ENCODE data around the gene BAIAP2. TPM values are rescaled to one million over a fixed set of nuclear protein-coding genes. Genes with fewer than 3 reads are reported as not detected.

The BAIAP2 gene
- polyA plus RNA-seq, 6 donors from 2014 or later = 0.19 to 6.1 (median 0.79) TPM

- peaks cover 0 to 12% (median 4%) of the 10 kb centered on the region in 3 donors for H3K4me1 Mint-ChIP-seq
- ATAC-seq (ENCODE audit: low read depth in 2 of 2) (no peak), DNase-seq (no peak)
- H3K9me3 Mint-ChIP-seq = no peaks in the 10 kb centered on the region
- no peak overlapping the region for H3K27ac Mint-ChIP-seq
- no peaks in the 10 kb centered on the region for H3K36me3 Mint-ChIP-seq
- peaks cover 4 to 31% (median 7%) of the 10 kb centered on the region in 3 donors for H3K27me3 Mint-ChIP-seq
- no peak overlapping the region for H3K4me3 Mint-ChIP-seq
These were observed 11.9 kb downstream of the BAIAP2 start for GRCh38 chr17:81046770-81047359.

- H3K27ac Mint-ChIP-seq = peak overlapping the region in 3 of 6 donors; percentile 42 to 50 (median 44)
- no peak for DNase-seq
- no peaks in the 10 kb centered on the region for H3K9me3 Mint-ChIP-seq
- no peaks in the 10 kb centered on the region for H3K36me3 Mint-ChIP-seq
- peak overlapping the region in 1 of 8 donors; percentile 33 for H3K4me3 Mint-ChIP-seq
- H3K4me1 Mint-ChIP-seq = peaks cover 0 to 12% (median 4%) of the 10 kb centered on the region in 3 donors
- H3K27me3 Mint-ChIP-seq = peaks cover 4 to 31% (median 7%) of the 10 kb centered on the region in 3 donors
- ATAC-seq (ENCODE audit: low read depth in 2 of 2) = no peak
These were observed 13.9 kb downstream of the BAIAP2 start for GRCh38 chr17:81048827-81049371.

GRCh38 chr17:81049372-81049911, 14.5 kb downstream of the BAIAP2 start:
- Mint-ChIP-seq H3K27ac (peak overlapping the region in 2 of 6 donors; percentile 50 to 78), H3K27me3 (peaks cover 4 to 31% (median 7%) of the 10 kb centered on the region in 3 donors), H3K4me3 (peak overlapping the region in 4 of 8 donors; percentile 7 to 47 (median 18)), H3K36me3 (no peaks in the 10 kb centered on the region), H3K4me1 (peaks cover 0 to 12% (median 4%) of the 10 kb centered on the region in 3 donors), H3K9me3 (no peaks in the 10 kb centered on the region)
- DNase-seq = no peak
- ATAC-seq (ENCODE audit: low read depth in 2 of 2) = no peak

- Mint-ChIP-seq H3K4me1 (peaks cover 0 to 12% (median 4%) of the 10 kb centered on the region in 3 donors), H3K36me3 (no peaks in the 10 kb centered on the region), H3K27ac (no peak overlapping the region), H3K4me3 (no peak overlapping the region), H3K9me3 (no peaks in the 10 kb centered on the region), H3K27me3 (peaks cover 4 to 25% (median 7%) of the 10 kb centered on the region in 3 donors)
- ATAC-seq (ENCODE audit: low read depth in 2 of 2) (peak; percentile 20 to 40), DNase-seq (no peak)
These were observed 15.1 kb downstream of the BAIAP2 start for GRCh38 chr17:81049973-81050551.

GRCh38 chr17:81050645-81051625, 16.0 kb downstream of the BAIAP2 start:
- no peak for ATAC-seq (ENCODE audit: low read depth in 2 of 2)

DNA sequence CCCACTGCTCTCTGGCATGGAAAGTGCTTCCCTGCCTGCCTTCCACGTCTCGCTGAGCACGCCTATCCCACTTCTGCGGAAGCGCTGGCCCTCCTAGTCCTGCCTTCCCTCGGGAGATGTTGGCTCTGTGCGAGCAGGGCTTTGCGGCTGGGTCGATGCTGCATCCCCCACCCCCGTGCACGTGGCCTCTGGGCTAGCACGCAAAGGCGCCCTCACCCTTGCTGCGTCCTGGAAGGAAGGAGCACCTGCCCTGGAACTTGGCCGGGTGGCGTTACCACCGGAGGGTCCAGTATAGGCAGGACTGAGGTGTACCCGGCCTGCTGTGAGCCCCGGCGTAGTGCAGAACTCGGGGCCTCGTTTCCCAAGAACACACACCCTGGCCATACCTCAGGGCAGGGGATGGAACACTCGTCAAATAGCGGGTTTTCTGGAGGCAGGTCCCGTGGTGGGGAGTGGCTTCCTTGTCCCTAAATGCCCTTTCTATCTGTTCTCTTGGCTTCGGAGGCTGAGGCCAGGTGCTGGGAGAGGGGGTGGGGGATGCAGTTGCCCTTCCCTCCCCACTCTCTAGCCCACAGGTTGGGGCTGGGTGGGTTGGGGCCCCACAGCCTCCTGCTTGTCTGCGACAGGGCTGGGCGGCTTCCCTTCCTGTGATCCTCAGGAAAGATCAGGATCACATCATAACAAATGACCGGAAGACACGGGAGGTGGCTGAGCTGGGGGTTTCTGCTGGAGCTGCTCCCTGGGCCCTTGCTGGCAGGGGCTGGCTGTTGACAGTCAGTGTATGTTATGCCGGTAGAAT, 17.4 kb downstream of the BAIAP2 start:
- ATAC-seq (ENCODE audit: low read depth in 2 of 2) (no peak), DNase-seq (no peak)
- Mint-ChIP-seq H3K27ac (no peak overlapping the region), H3K9me3 (no peaks in the 10 kb centered on the region), H3K36me3 (no peaks in the 10 kb centered on the region), H3K27me3 (peaks cover 0 to 12% (median 4%) of the 10 kb centered on the region in 3 donors), H3K4me3 (no peak overlapping the region), H3K4me1 (peaks cover 0 to 12% (median 4%) of the 10 kb centered on the region in 3 donors)

More at GRCh38 chr17:81050645-81051625, 16.0 kb downstream of the BAIAP2 start:
- Mint-ChIP-seq H3K27ac (no peak overlapping the region), H3K4me1 (peaks cover 0 to 12% (median 4%) of the 10 kb centered on the region in 3 donors), H3K4me3 (peak overlapping the region in 2 of 8 donors; percentile 4 to 15), H3K27me3 (peaks cover 4 to 22% (median 6%) of the 10 kb centered on the region in 3 donors), H3K9me3 (no peaks in the 10 kb centered on the region), H3K36me3 (no peaks in the 10 kb centered on the region)
- no peak for DNase-seq

DNA sequence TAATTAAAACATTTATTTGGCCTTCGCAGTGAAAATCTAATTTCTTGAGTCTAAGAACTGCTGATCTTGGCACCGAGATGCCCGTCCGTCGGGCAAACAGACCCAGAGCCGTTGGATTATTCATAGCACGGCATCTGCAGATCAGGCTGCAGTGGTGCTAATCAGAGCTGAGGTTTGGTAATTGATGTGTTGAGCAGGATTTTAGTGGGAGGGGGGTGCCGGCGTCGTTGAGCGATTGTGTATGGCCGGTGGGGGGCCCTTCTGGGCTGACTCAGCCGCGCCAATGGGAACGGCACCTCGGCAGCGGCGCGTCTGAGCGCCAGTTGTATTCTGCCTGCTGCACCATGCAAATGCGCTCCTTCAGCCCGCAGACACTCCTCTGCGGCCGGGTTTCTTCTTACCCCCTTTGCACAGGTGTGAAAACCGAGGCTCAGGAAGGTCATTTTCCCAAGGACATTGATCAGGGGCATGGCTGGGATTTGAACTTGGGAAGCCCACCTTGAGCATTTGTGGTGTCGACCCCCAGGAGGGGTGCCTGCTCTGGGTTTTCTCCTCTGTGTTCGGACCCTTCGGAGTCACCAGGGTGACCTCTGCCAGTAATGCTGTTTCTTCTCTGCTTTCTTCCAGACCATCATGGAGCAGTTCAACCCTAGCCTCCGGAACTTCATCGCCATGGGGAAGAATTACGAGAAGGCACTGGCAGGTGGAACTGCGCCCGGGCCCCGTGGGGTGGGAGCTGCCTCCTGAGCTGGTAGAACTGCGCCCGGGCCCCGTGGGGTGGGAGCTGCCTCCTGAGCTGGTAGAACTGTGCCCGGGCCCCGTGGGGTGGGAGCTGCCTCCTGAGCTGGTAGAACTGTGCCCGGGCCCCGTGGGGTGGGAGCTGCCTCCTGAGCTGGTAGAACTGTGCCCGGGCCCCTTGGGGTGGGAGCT, 18.4 kb downstream of the BAIAP2 start:
- peaks cover 0 to 12% (median 4%) of the 10 kb centered on the region in 3 donors for H3K4me1 Mint-ChIP-seq
- peaks cover 0 to 10% (median 4%) of the 10 kb centered on the region in 3 donors for H3K27me3 Mint-ChIP-seq
- no peaks in the 10 kb centered on the region for H3K9me3 Mint-ChIP-seq
- no peak overlapping the region for H3K4me3 Mint-ChIP-seq
- no peak for DNase-seq
- ATAC-seq (ENCODE audit: low read depth in 2 of 2) = no peak
- peak overlapping the region in 1 of 6 donors; percentile 58 for H3K27ac Mint-ChIP-seq
- no peaks in the 10 kb centered on the region for H3K36me3 Mint-ChIP-seq

DNA sequence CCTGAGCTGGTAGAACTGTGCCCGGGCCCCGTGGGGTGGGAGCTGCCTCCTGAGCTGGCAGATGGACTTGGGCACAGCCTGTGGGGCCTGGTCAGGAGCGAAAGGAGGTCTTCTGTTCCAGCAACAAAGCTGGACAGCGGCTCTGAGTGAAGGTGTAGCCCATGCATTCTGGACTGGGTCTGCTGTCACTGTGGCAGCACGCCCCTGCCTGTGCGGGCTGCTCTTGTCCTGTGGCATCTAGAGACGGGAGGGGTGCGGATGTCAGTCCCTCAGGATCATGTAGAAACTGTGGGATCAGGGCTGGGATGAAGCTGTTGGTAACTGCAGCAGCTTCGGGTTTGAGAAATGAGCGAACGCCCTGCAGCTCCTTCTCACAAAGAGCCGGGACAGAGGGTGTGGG, 19.4 kb downstream of the BAIAP2 start:
- ATAC-seq (ENCODE audit: low read depth in 2 of 2) = no peak

DNA sequence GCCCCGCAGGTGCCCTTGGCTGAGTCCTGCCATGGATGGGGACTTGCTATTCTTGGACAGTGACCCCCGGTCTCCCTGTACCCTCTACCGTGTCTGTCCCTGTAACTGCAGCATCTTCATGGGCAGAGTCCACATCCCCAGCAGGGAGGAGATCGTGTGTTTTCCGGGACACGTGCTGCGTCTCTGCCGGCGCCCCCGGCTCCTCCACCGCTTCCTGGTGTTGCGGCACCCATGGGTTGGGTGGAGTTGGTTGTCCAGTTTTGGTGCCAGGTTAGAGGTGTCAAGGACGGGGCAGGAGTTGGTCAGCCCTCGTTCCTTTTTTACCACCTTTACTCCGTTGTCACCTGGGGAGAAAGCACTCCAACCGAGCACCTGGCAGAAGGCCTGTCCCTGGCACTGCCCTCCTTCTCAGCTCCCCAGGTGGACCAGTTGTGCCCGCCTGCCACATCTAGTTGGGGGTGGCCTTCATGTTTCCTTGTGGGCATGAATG, 20.0 kb downstream of the BAIAP2 start:
- DNase-seq = no peak
- H3K4me1 Mint-ChIP-seq = no peaks in the 10 kb centered on the region

More for the DNA sequence above, 19.4 kb downstream of the BAIAP2 start:
- Mint-ChIP-seq H3K27me3 (peaks cover 0 to 3% (median 2%) of the 10 kb centered on the region in 3 donors), H3K36me3 (no peaks in the 10 kb centered on the region), H3K27ac (peak overlapping the region in 1 of 6 donors; percentile 21), H3K4me1 (peaks cover 0 to 3% (median 3%) of the 10 kb centered on the region in 3 donors), H3K9me3 (no peaks in the 10 kb centered on the region), H3K4me3 (no peak overlapping the region)
- no peak for DNase-seq

DNA sequence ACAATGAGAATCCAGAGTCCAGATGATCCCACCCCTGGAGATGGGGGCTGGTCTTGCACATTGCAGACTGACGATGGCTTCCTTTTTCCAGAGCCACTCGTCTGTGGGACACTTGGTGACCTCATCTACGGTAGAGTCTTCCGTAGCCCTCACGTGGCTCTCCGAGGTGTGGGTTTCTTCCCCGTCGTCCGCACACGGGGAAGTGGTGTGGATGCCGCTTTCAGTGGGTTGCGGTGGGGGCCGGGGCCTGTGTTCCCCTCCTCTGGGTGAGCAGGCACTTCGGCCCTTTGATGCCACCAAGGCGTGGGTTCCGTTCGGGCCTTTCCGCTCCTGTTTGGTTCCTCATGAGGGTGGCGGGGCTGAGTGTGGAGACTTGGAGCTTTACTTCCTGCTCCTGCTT, 21.4 kb downstream of the BAIAP2 start:
- DNase-seq (no peak), ATAC-seq (ENCODE audit: low read depth in 2 of 2) (no peak)
- no peaks in the 10 kb centered on the region for H3K27me3 Mint-ChIP-seq
- H3K4me3 Mint-ChIP-seq = no peak overlapping the region
- H3K27ac Mint-ChIP-seq = no peak overlapping the region
- no peaks in the 10 kb centered on the region for H3K4me1 Mint-ChIP-seq
- H3K9me3 Mint-ChIP-seq = no peaks in the 10 kb centered on the region
- H3K36me3 Mint-ChIP-seq = no peaks in the 10 kb centered on the region

More for the DNA sequence above, 20.0 kb downstream of the BAIAP2 start:
- Mint-ChIP-seq H3K9me3 (no peaks in the 10 kb centered on the region), H3K4me3 (no peak overlapping the region), H3K27ac (peak overlapping the region in 1 of 6 donors; percentile 41), H3K27me3 (no peaks in the 10 kb centered on the region), H3K36me3 (no peaks in the 10 kb centered on the region)
- no peak for ATAC-seq (ENCODE audit: low read depth in 2 of 2)

DNA sequence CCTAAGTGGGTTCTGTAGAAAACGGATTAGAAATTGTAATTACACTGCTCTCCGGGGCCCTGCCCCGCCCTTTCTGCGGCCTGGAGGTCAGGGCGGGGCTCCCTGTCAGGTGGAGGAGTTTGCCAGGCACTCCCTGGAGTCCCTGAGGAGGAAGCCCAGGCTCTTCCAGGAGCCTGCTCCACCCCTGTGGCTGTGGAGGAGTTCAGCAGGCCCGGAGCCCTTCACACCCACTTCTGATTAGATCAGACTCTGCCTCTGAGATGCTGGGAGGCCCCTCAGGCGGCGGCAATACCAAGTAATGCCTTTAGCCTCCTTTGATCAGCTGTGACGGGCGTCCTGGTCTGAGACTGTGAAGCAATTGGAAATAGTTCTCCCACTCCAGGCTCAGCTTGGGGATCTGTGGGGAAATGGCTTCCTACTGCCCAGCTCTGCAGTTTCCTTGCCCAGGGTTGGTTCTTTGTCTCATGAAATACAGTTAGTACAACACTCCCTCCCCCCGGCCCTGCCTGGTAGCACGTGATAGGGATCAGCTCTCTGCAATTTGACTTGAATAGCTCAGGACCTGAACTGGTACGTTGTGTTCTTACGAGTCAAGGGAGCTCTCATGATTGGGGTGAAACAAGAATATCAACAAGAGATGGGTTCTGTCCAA, 22.3 kb downstream of the BAIAP2 start:
- no peak overlapping the region for H3K4me3 Mint-ChIP-seq
- no peaks in the 10 kb centered on the region for H3K4me1 Mint-ChIP-seq
- ATAC-seq (ENCODE audit: low read depth in 2 of 2) = no peak

More for the DNA sequence above, 22.3 kb downstream of the BAIAP2 start:
- no peak overlapping the region for H3K27ac Mint-ChIP-seq
- H3K9me3 Mint-ChIP-seq = no peaks in the 10 kb centered on the region
- no peak for DNase-seq
- no peaks in the 10 kb centered on the region for H3K36me3 Mint-ChIP-seq
- no peaks in the 10 kb centered on the region for H3K27me3 Mint-ChIP-seq

Measured in naive B cell (primary cell).